Muscle of leg (tissue), 11 donors: ENCODE results near the gene CUEDC2. TPM values are rescaled to one million over a fixed set of nuclear protein-coding genes. Genes with fewer than 3 reads are reported as not detected.

ENCODE experiments used
- DNase-seq: peaks from one replicate; pipeline ENCODE4 v3.0.0; 2013
- H3K27ac ChIP-seq: one replicate; pipeline ENCODE4 v1.5.1; 2013; ENCODE audit warnings: mild to moderate bottlenecking, low read length, control low read depth
- H3K27me3 ChIP-seq: one replicate; pipeline ENCODE4 v1.6.1; 2013; ENCODE audit warnings: low read length; ENCODE audit not compliant: control insufficient read depth, insufficient read depth
- H3K36me3 ChIP-seq: one replicate; pipeline ENCODE4 v1.6.1; 2013; ENCODE audit warnings: low read length; ENCODE audit not compliant: control insufficient read depth, insufficient read depth
- H3K4me1 ChIP-seq: one replicate; pipeline ENCODE4 v1.6.1; 2013; ENCODE audit warnings: low read length; ENCODE audit not compliant: control insufficient read depth, insufficient read depth
- H3K4me3 ChIP-seq: one replicate; pipeline ENCODE4 v1.5.1; 2013; ENCODE audit warnings: low read length, control low read depth
- H3K9me3 ChIP-seq: replicated peaks from 2 replicates; pipeline ENCODE4 v1.6.1; 2013; ENCODE audit warnings: low read depth, low read length; ENCODE audit not compliant: control insufficient read depth
- WGBS: methylation state at CpG from one replicate; pipeline ENCODE4 v1.1.5; 2013; ENCODE audit warnings: missing lambda C conversion rate; ENCODE audit not compliant: insufficient coverage; 5-methylcytosine and 5-hydroxymethylcytosine counted together
- polyA plus RNA-seq, 8 donors: library from polyadenylated mRNA; unstranded; fragments of 120-200 nt; gene quantifications; one replicate each; pipeline versions ENCODE4 v1.2.1 to v1.2.3, GENCODE V29; 2013; ENCODE audit warnings: inconsistent platforms in 1 of 8, low replicate concordance in 1 of 8; ENCODE audit not compliant: insufficient read length in 8 of 8, insufficient read depth in 1 of 8
- total RNA-seq: library from RNA; stranded (reverse); fragments of 120-200 nt; gene quantifications from one replicate; pipeline ENCODE4 v1.2.4, GENCODE V29; 2013

CUEDC2 gene
- total and polyA plus RNA-seq, 9 donors = 44.9 to 65.3 (median 61.9) TPM

DNA sequence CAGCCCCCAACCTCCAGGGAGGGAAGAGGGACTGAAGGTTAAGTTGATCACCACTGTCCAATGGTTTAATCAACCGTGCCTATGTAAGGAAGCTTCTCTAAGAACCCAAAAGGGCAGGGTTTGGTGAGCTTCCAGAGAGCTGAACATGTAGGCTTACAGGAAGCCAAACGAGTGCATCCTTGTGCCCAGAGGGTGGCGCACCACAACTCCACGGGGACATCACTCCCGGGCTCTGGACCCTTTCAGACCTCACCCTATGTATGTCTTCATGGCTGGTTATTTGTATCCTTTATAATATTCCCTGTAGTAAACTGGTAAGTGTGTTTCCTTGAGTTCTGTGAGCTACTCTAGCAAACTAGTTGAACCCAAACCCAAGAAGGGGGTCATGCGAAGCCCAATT lies 48.3 kb downstream of the CUEDC2 start:
- no CpG with 5 or more reads among the region's 6 CpGs for WGBS

DNA sequence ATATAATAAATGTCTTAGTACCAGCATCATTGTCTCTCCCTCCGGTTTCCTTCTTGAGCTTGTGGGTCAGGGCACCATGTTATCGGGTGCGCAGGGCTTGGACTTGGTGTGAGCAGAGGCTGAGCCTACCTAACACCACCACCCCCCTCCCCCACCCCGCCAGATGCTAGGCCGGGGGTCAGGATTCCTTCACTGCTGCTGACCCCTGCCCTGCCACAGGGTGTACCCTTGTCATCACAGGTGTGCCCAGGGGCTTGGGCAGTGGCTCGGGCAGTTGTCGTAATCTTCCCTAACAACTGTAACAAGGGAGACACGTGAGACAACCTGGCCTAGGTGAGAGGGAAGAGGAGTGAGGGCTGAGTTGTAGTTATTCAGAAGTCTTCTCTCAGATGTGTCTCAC lies 49.5 kb downstream of the CUEDC2 start:
- H3K36me3 ChIP-seq = peaks cover 59% of the 10 kb centered on the region
- no peaks in the 10 kb centered on the region for H3K27me3 ChIP-seq
- 90% methylated on average over 2 of the region's 8 CpGs for WGBS
- H3K4me1 ChIP-seq = peaks cover 2% of the 10 kb centered on the region
- H3K4me3 ChIP-seq = no peak overlapping the region
- DNase-seq = no peak
- no peak overlapping the region for H3K27ac ChIP-seq
- H3K9me3 ChIP-seq = no peaks in the 10 kb centered on the region

More for the DNA sequence above, 48.3 kb downstream of the CUEDC2 start:
- Histone ChIP-seq H3K27ac (no peak overlapping the region), H3K27me3 (no peaks in the 10 kb centered on the region), H3K4me1 (peaks cover 2% of the 10 kb centered on the region), H3K36me3 (peaks cover 50% of the 10 kb centered on the region), H3K9me3 (no peaks in the 10 kb centered on the region), H3K4me3 (no peak overlapping the region)
- no peak for DNase-seq

DNA sequence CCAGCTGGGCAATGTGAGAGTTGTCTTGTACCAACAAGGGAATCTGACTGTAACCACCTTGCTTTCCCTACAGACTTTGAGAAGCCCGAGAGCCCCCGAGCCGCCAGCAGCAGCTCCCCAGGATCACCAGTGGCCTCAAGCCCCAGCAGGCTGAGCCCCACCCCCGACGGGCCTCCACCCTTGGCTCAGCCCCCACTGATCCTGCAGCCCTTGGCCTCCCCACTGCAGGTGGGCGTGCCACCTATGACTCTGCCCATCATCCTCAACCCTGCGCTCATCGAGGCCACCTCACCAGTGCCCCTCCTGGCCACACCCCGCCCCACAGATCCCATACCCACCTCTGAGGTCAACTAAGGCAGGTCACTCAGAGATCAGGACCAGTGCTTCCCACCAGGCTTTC lies 50.4 kb downstream of the CUEDC2 start:
- Histone ChIP-seq H3K27me3 (no peaks in the 10 kb centered on the region), H3K27ac (no peak overlapping the region), H3K9me3 (no peaks in the 10 kb centered on the region), H3K4me3 (no peak overlapping the region), H3K36me3 (peaks cover 63% of the 10 kb centered on the region), H3K4me1 (peaks cover 2% of the 10 kb centered on the region)
- 81% methylated on average over 8 of the region's 9 CpGs for WGBS
- DNase-seq = no peak

DNA sequence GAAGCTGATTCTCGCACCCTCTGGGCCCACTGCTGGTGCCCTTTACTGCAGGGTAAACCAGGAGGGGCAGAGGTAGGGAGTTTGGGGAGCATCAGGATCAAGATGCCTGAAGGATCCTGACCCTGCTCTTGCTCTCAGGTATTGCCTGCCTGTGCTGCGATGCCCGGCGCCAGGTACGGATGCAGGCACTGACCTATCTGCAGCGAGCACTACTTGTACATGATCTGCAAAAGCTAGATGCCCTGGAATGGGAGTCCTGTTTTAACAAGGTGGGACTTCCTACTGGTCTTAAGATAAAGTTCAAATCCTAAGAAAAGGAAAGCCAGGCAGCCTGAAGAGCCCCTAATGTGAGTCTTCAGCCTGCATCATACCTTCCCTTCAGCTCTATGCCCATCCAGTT lies 53.0 kb downstream of the CUEDC2 start:
- Histone ChIP-seq H3K27ac (no peak overlapping the region), H3K9me3 (no peaks in the 10 kb centered on the region), H3K36me3 (peaks cover 87% of the 10 kb centered on the region), H3K4me3 (no peak overlapping the region), H3K27me3 (no peaks in the 10 kb centered on the region), H3K4me1 (no peaks in the 10 kb centered on the region)
- WGBS = 100% methylated on average over 6 of the region's 6 CpGs
- no peak for DNase-seq

- WGBS = 88% methylated on average over 7 of the region's 12 CpGs
- H3K4me1 ChIP-seq = no peaks in the 10 kb centered on the region
- no peak overlapping the region for H3K4me3 ChIP-seq
- peaks cover 82% of the 10 kb centered on the region for H3K36me3 ChIP-seq
- DNase-seq = no peak
- no peaks in the 10 kb centered on the region for H3K27me3 ChIP-seq
- H3K9me3 ChIP-seq = no peaks in the 10 kb centered on the region
- H3K27ac ChIP-seq = no peak overlapping the region
These were observed 55.5 kb downstream of the CUEDC2 start for GRCh38 chr10:102376901-102377300.

DNA sequence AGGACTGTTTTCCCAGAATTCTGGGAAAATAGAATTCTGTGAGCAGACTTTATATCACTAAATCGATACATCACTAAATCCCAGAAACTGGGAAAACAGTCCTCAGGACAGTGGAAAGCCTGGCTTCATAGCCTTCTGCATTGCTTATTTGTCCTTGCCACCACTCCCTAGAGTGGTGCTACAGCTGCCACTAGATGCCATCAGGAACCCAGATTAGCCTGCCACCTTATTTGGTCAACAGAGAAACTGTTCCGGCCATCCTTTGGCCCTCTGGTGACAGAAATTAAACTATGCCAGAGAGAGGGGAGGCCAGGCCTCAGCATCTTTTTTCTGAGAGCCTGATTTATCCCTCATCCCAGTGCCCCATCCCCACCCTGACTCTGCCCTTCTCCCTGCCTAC lies 56.5 kb downstream of the CUEDC2 start:
- DNase-seq = no peak
- Histone ChIP-seq H3K9me3 (peaks cover 2% of the 10 kb centered on the region), H3K27me3 (no peaks in the 10 kb centered on the region), H3K36me3 (peaks cover 77% of the 10 kb centered on the region), H3K4me3 (no peak overlapping the region), H3K4me1 (no peaks in the 10 kb centered on the region), H3K27ac (no peak overlapping the region)
- 86% methylated on average over 2 of the region's 2 CpGs for WGBS

- WGBS = 84% methylated on average over 7 of the region's 7 CpGs
- Histone ChIP-seq H3K4me1 (no peaks in the 10 kb centered on the region), H3K27ac (no peak overlapping the region), H3K27me3 (no peaks in the 10 kb centered on the region), H3K9me3 (peaks cover 7% of the 10 kb centered on the region), H3K4me3 (no peak overlapping the region), H3K36me3 (peaks cover 77% of the 10 kb centered on the region)
- DNase-seq = no peak
These were observed 57.1 kb downstream of the CUEDC2 start for GRCh38 chr10:102375250-102375649.

Other genes starting within 250 kb of the CUEDC2 start
- 0.35 TPM for gene ELOVL3, start 206.3 kb downstream of the CUEDC2 start, total RNA-seq
- gene ELOVL3, start 206.3 kb downstream of the CUEDC2 start, polyA plus RNA-seq = 1 to 10 TPM in 1 of 8 donors, under 1 TPM in 7; 0.46 to 1.1 (median 0.60) TPM
- gene PITX3, start 191.1 kb downstream of the CUEDC2 start, total RNA-seq = 12.5 TPM
- gene PITX3, start 191.1 kb downstream of the CUEDC2 start, polyA plus RNA-seq = 10 to 100 TPM; 15.8 to 27.1 (median 19.5) TPM
- gene GBF1, start 187.0 kb downstream of the CUEDC2 start, total RNA-seq = 27.2 TPM
- gene GBF1, start 187.0 kb downstream of the CUEDC2 start, polyA plus RNA-seq = 10 to 100 TPM; 40.8 to 54.6 (median 46.1) TPM
- gene NFKB2, start 36.9 kb downstream of the CUEDC2 start, total RNA-seq = 13.2 TPM
- 10 to 100 TPM; 14.2 to 21.2 (median 16.9) TPM for gene NFKB2, start 36.9 kb downstream of the CUEDC2 start, polyA plus RNA-seq
- 6.1 TPM for gene PSD, start 13.8 kb downstream of the CUEDC2 start, total RNA-seq
- gene PSD, start 13.8 kb downstream of the CUEDC2 start, polyA plus RNA-seq = 10 to 100 TPM in 2 of 8 donors, 1 to 10 TPM in 6; 6.4 to 11.0 (median 7.2) TPM
- 5.3 TPM for gene FBXL15, start 11.7 kb downstream of the CUEDC2 start, total RNA-seq
- 1 to 10 TPM; 6.4 to 9.7 (median 7.4) TPM for gene FBXL15, start 11.7 kb downstream of the CUEDC2 start, polyA plus RNA-seq
- gene C10orf95, start 19.0 kb upstream of the CUEDC2 start, total RNA-seq = not detected
- gene C10orf95, start 19.0 kb upstream of the CUEDC2 start, polyA plus RNA-seq = under 1 TPM in 7 of 8 donors, not detected in 1; 0.14 to 0.41 (median 0.27) TPM
- gene ACTR1A, start 70.1 kb upstream of the CUEDC2 start, total RNA-seq = 64.4 TPM
- 10 to 100 TPM; 72.5 to 85.5 (median 80.2) TPM for gene ACTR1A, start 70.1 kb upstream of the CUEDC2 start, polyA plus RNA-seq
- 5.1 TPM for gene SUFU, start 71.4 kb upstream of the CUEDC2 start, total RNA-seq
- gene SUFU, start 71.4 kb upstream of the CUEDC2 start, polyA plus RNA-seq = 10 to 100 TPM; 10.6 to 21.5 (median 17.4) TPM
- 35.2 TPM for gene TRIM8, start 211.9 kb upstream of the CUEDC2 start, total RNA-seq
- gene TRIM8, start 211.9 kb upstream of the CUEDC2 start, polyA plus RNA-seq = 10 to 100 TPM; 71.1 to 96.6 (median 80.3) TPM